ENCODE data around the gene KIF9. TPM values are rescaled to one million over a fixed set of nuclear protein-coding genes. Genes with fewer than 3 reads are reported as not detected.

KIF9 gene
- total and polyA plus RNA-seq, 4 donors, result 11.5 to 27.3 (median 25.4) TPM

GRCh38 chr3:47280519-47280918 lies 2.1 kb downstream of the KIF9 start:
- H3K27me3 ChIP-seq (ENCODE audit: control insufficient read depth, insufficient read depth, low read length), result no peaks in the 10 kb centered on the region
- H3K36me3 ChIP-seq (ENCODE audit: control insufficient read depth, insufficient read depth, low read length), result peaks cover 3% of the 10 kb centered on the region
- no peak overlapping the region for H3K4me3 ChIP-seq (ENCODE audit: low read depth, low read length)
- DNase-seq (ENCODE audit: low read depth in 4 of 6, low spot score in 6 of 6), result no peak
- H3K4me1 ChIP-seq (ENCODE audit: control insufficient read depth, insufficient read depth, low read length), result peaks cover 38% of the 10 kb centered on the region
- 96% methylated on average over 5 of the region's 5 CpGs for WGBS (ENCODE audit: insufficient coverage)
- no peaks in the 10 kb centered on the region for H3K9me3 ChIP-seq (ENCODE audit: control insufficient read depth, insufficient read depth, low read length)
- H3K27ac ChIP-seq (ENCODE audit: low read depth, low read length), result no peak overlapping the region

- peaks cover 8% of the 10 kb centered on the region for H3K36me3 ChIP-seq (ENCODE audit: control insufficient read depth, insufficient read depth, low read length)
- WGBS (ENCODE audit: insufficient coverage), result 100% methylated on average over 1 of the region's 4 CpGs
Measured at GRCh38 chr3:47276558-47276957, 6.0 kb downstream of the KIF9 start.

GRCh38 chr3:47274652-47275051 lies 7.9 kb downstream of the KIF9 start:
- Histone ChIP-seq H3K4me3 (ENCODE audit: low read depth, low read length) (no peak overlapping the region), H3K27me3 (ENCODE audit: control insufficient read depth, insufficient read depth, low read length) (no peaks in the 10 kb centered on the region), H3K27ac (ENCODE audit: low read depth, low read length) (no peak overlapping the region), H3K36me3 (ENCODE audit: control insufficient read depth, insufficient read depth, low read length) (peaks cover 8% of the 10 kb centered on the region), H3K4me1 (ENCODE audit: control insufficient read depth, insufficient read depth, low read length) (no peaks in the 10 kb centered on the region), H3K9me3 (ENCODE audit: control insufficient read depth, insufficient read depth, low read length) (no peaks in the 10 kb centered on the region)
- WGBS (ENCODE audit: insufficient coverage), result 100% methylated on average over 1 of the region's 2 CpGs
- no peak for DNase-seq (ENCODE audit: low read depth in 4 of 6, low spot score in 6 of 6)

More at GRCh38 chr3:47276558-47276957, 6.0 kb downstream of the KIF9 start:
- no peak for DNase-seq (ENCODE audit: low read depth in 4 of 6, low spot score in 6 of 6)
- Histone ChIP-seq H3K4me3 (ENCODE audit: low read depth, low read length) (no peak overlapping the region), H3K27ac (ENCODE audit: low read depth, low read length) (no peak overlapping the region), H3K9me3 (ENCODE audit: control insufficient read depth, insufficient read depth, low read length) (no peaks in the 10 kb centered on the region), H3K4me1 (ENCODE audit: control insufficient read depth, insufficient read depth, low read length) (peaks cover 8% of the 10 kb centered on the region), H3K27me3 (ENCODE audit: control insufficient read depth, insufficient read depth, low read length) (no peaks in the 10 kb centered on the region)

GRCh38 chr3:47273564-47273963 lies 9.0 kb downstream of the KIF9 start:
- Histone ChIP-seq H3K9me3 (ENCODE audit: control insufficient read depth, insufficient read depth, low read length) (no peaks in the 10 kb centered on the region), H3K4me1 (ENCODE audit: control insufficient read depth, insufficient read depth, low read length) (no peaks in the 10 kb centered on the region), H3K27ac (ENCODE audit: low read depth, low read length) (no peak overlapping the region), H3K4me3 (ENCODE audit: low read depth, low read length) (no peak overlapping the region), H3K36me3 (ENCODE audit: control insufficient read depth, insufficient read depth, low read length) (peaks cover 8% of the 10 kb centered on the region), H3K27me3 (ENCODE audit: control insufficient read depth, insufficient read depth, low read length) (no peaks in the 10 kb centered on the region)
- 87% methylated on average over 4 of the region's 5 CpGs for WGBS (ENCODE audit: insufficient coverage)
- no peak for DNase-seq (ENCODE audit: low read depth in 4 of 6, low spot score in 6 of 6)

- no peak for DNase-seq (ENCODE audit: low read depth in 4 of 6, low spot score in 6 of 6)
- H3K4me3 ChIP-seq (ENCODE audit: low read depth, low read length), result no peak overlapping the region
- no peak overlapping the region for H3K27ac ChIP-seq (ENCODE audit: low read depth, low read length)
- H3K36me3 ChIP-seq (ENCODE audit: control insufficient read depth, insufficient read depth, low read length), result peaks cover 8% of the 10 kb centered on the region
- H3K9me3 ChIP-seq (ENCODE audit: control insufficient read depth, insufficient read depth, low read length), result no peaks in the 10 kb centered on the region
- WGBS (ENCODE audit: insufficient coverage), result 100% methylated on average over 2 of the region's 4 CpGs
- no peaks in the 10 kb centered on the region for H3K4me1 ChIP-seq (ENCODE audit: control insufficient read depth, insufficient read depth, low read length)
- no peaks in the 10 kb centered on the region for H3K27me3 ChIP-seq (ENCODE audit: control insufficient read depth, insufficient read depth, low read length)
Measured at GRCh38 chr3:47270526-47270925, 12.1 kb downstream of the KIF9 start.

- H3K36me3 ChIP-seq (ENCODE audit: control insufficient read depth, insufficient read depth, low read length), result peaks cover 3% of the 10 kb centered on the region
- no peak overlapping the region for H3K27ac ChIP-seq (ENCODE audit: low read depth, low read length)
- no peaks in the 10 kb centered on the region for H3K4me1 ChIP-seq (ENCODE audit: control insufficient read depth, insufficient read depth, low read length)
- H3K4me3 ChIP-seq (ENCODE audit: low read depth, low read length), result no peak overlapping the region
- DNase-seq (ENCODE audit: low read depth in 4 of 6, low spot score in 6 of 6), result no peak
- no peaks in the 10 kb centered on the region for H3K27me3 ChIP-seq (ENCODE audit: control insufficient read depth, insufficient read depth, low read length)
- H3K9me3 ChIP-seq (ENCODE audit: control insufficient read depth, insufficient read depth, low read length), result no peaks in the 10 kb centered on the region
Measured at GRCh38 chr3:47267490-47267824, 15.1 kb downstream of the KIF9 start.

- WGBS (ENCODE audit: insufficient coverage), result 67% methylated on average over 5 of the region's 11 CpGs
- Histone ChIP-seq H3K27me3 (ENCODE audit: control insufficient read depth, insufficient read depth, low read length) (no peaks in the 10 kb centered on the region), H3K27ac (ENCODE audit: low read depth, low read length) (no peak overlapping the region), H3K9me3 (ENCODE audit: control insufficient read depth, insufficient read depth, low read length) (no peaks in the 10 kb centered on the region), H3K36me3 (ENCODE audit: control insufficient read depth, insufficient read depth, low read length) (peaks cover 3% of the 10 kb centered on the region), H3K4me3 (ENCODE audit: low read depth, low read length) (no peak overlapping the region), H3K4me1 (ENCODE audit: control insufficient read depth, insufficient read depth, low read length) (no peaks in the 10 kb centered on the region)
- DNase-seq (ENCODE audit: low read depth in 4 of 6, low spot score in 6 of 6), result peak in 1 of 6 donors; percentile 43
Measured at GRCh38 chr3:47266709-47267489, 15.7 kb downstream of the KIF9 start.

GRCh38 chr3:47265725-47266428 lies 16.7 kb downstream of the KIF9 start:
- H3K36me3 ChIP-seq (ENCODE audit: control insufficient read depth, insufficient read depth, low read length), result peaks cover 1% of the 10 kb centered on the region
- no peaks in the 10 kb centered on the region for H3K9me3 ChIP-seq (ENCODE audit: control insufficient read depth, insufficient read depth, low read length)
- 87% methylated on average over 7 of the region's 10 CpGs for WGBS (ENCODE audit: insufficient coverage)
- H3K27me3 ChIP-seq (ENCODE audit: control insufficient read depth, insufficient read depth, low read length), result no peaks in the 10 kb centered on the region
- H3K4me3 ChIP-seq (ENCODE audit: low read depth, low read length), result no peak overlapping the region
- no peaks in the 10 kb centered on the region for H3K4me1 ChIP-seq (ENCODE audit: control insufficient read depth, insufficient read depth, low read length)
- no peak for DNase-seq (ENCODE audit: low read depth in 4 of 6, low spot score in 6 of 6)
- H3K27ac ChIP-seq (ENCODE audit: low read depth, low read length), result no peak overlapping the region

- H3K9me3 ChIP-seq (ENCODE audit: control insufficient read depth, insufficient read depth, low read length), result no peaks in the 10 kb centered on the region
- no peaks in the 10 kb centered on the region for H3K4me1 ChIP-seq (ENCODE audit: control insufficient read depth, insufficient read depth, low read length)
- no peak overlapping the region for H3K4me3 ChIP-seq (ENCODE audit: low read depth, low read length)
- H3K27ac ChIP-seq (ENCODE audit: low read depth, low read length), result no peak overlapping the region
- WGBS (ENCODE audit: insufficient coverage), result no CpG with 5 or more reads among the region's 1 CpG
- H3K27me3 ChIP-seq (ENCODE audit: control insufficient read depth, insufficient read depth, low read length), result no peaks in the 10 kb centered on the region
- no peaks in the 10 kb centered on the region for H3K36me3 ChIP-seq (ENCODE audit: control insufficient read depth, insufficient read depth, low read length)
- no peak for DNase-seq (ENCODE audit: low read depth in 4 of 6, low spot score in 6 of 6)
Measured at GRCh38 chr3:47265008-47265407, 17.6 kb downstream of the KIF9 start.

- no peak overlapping the region for H3K27ac ChIP-seq (ENCODE audit: low read depth, low read length)
- no peaks in the 10 kb centered on the region for H3K27me3 ChIP-seq (ENCODE audit: control insufficient read depth, insufficient read depth, low read length)
- H3K36me3 ChIP-seq (ENCODE audit: control insufficient read depth, insufficient read depth, low read length), result no peaks in the 10 kb centered on the region
- H3K4me1 ChIP-seq (ENCODE audit: control insufficient read depth, insufficient read depth, low read length), result no peaks in the 10 kb centered on the region
- 72% methylated on average over 3 of the region's 3 CpGs for WGBS (ENCODE audit: insufficient coverage)
- no peak overlapping the region for H3K4me3 ChIP-seq (ENCODE audit: low read depth, low read length)
- no peaks in the 10 kb centered on the region for H3K9me3 ChIP-seq (ENCODE audit: control insufficient read depth, insufficient read depth, low read length)
- peak in 1 of 6 donors; percentile 20 for DNase-seq (ENCODE audit: low read depth in 4 of 6, low spot score in 6 of 6)
Measured at GRCh38 chr3:47261301-47261700, 21.3 kb downstream of the KIF9 start.
